ENCODE data around the gene AGR3.

The AGR3 gene

GRCh38 chr7:16916105-16916639 is 34.4 kb upstream of the AGR3 start:
- no peak overlapping the region for H3K4me3 ChIP-seq (ENCODE audit: low read depth, low read length)
- TF ChIP-seq CTCF (IDR thresholded peaks at IDR 0.05; ENCODE audit: insufficient read depth, low read depth, low read length, missing control alignments): no peak
- DNase-seq (ENCODE audit: low read depth): no peak

GRCh38 chr7:16915405-16915804 is 33.6 kb upstream of the AGR3 start:
- DNase-seq (ENCODE audit: low read depth): no peak
- TF ChIP-seq CTCF (IDR thresholded peaks at IDR 0.05; ENCODE audit: insufficient read depth, low read depth, low read length, missing control alignments): no peak
- H3K4me3 ChIP-seq (ENCODE audit: low read depth, low read length): no peak overlapping the region

- H3K4me3 ChIP-seq (ENCODE audit: low read depth, low read length): no peak overlapping the region
- no peak for DNase-seq (ENCODE audit: low read depth)
- no peak for TF ChIP-seq CTCF (IDR thresholded peaks at IDR 0.05; ENCODE audit: insufficient read depth, low read depth, low read length, missing control alignments)
These were observed 33.0 kb upstream of the AGR3 start for GRCh38 chr7:16914771-16915170.

GRCh38 chr7:16913643-16914042 is 31.9 kb upstream of the AGR3 start:
- no peak overlapping the region for H3K4me3 ChIP-seq (ENCODE audit: low read depth, low read length)
- no peak for TF ChIP-seq CTCF (IDR thresholded peaks at IDR 0.05; ENCODE audit: insufficient read depth, low read depth, low read length, missing control alignments)
- no peak for DNase-seq (ENCODE audit: low read depth)

GRCh38 chr7:16912540-16912939 is 30.8 kb upstream of the AGR3 start:
- no peak overlapping the region for H3K4me3 ChIP-seq (ENCODE audit: low read depth, low read length)
- TF ChIP-seq CTCF (IDR thresholded peaks at IDR 0.05; ENCODE audit: insufficient read depth, low read depth, low read length, missing control alignments): no peak
- DNase-seq (ENCODE audit: low read depth): no peak

GRCh38 chr7:16908561-16908960 is 26.8 kb upstream of the AGR3 start:
- H3K4me3 ChIP-seq (ENCODE audit: low read depth, low read length): no peak overlapping the region
- TF ChIP-seq CTCF (IDR thresholded peaks at IDR 0.05; ENCODE audit: insufficient read depth, low read depth, low read length, missing control alignments): no peak
- DNase-seq (ENCODE audit: low read depth): no peak

GRCh38 chr7:16905300-16906044 is 23.7 kb upstream of the AGR3 start:
- H3K4me3 ChIP-seq (ENCODE audit: low read depth, low read length): no peak overlapping the region
- no peak for TF ChIP-seq CTCF (IDR thresholded peaks at IDR 0.05; ENCODE audit: insufficient read depth, low read depth, low read length, missing control alignments)
- no peak for DNase-seq (ENCODE audit: low read depth)

Data from GM12865 (cell line).